Fibroblast of the aortic adventitia (primary cell): ENCODE results near the gene ZBTB32. TPM values are rescaled to one million over a fixed set of nuclear protein-coding genes. Genes with fewer than 3 reads are reported as not detected.

Experiments
- DNase-seq: peaks from one replicate; pipeline ENCODE4 v3.0.0-alpha.2; 2010; ENCODE audit warnings: low read depth
- H3K4me3 ChIP-seq: 2 replicates; pipeline ENCODE4 v1.5.1; 2011; ENCODE audit warnings: low read depth, mild to moderate bottlenecking, control low read depth, low read length, moderate library complexity
- total RNA-seq: library from RNA; depleted of rRNA; stranded (reverse); fragments of >200 nt; gene quantifications from 2 replicates; pipeline ENCODE4 v1.2.3, GENCODE V29; 2012; ENCODE audit warnings: low replicate concordance
- TF ChIP-seq, protein P1 (sequence below): IDR thresholded peaks from 2 replicates; pipeline ENCODE4 v1.5.1; 2011; ENCODE audit warnings: mild to moderate bottlenecking, low read length, control low read depth, inconsistent platforms; ENCODE audit not compliant: insufficient read depth

ZBTB32 gene
- total RNA-seq, 1 donor = not detected

DNA sequence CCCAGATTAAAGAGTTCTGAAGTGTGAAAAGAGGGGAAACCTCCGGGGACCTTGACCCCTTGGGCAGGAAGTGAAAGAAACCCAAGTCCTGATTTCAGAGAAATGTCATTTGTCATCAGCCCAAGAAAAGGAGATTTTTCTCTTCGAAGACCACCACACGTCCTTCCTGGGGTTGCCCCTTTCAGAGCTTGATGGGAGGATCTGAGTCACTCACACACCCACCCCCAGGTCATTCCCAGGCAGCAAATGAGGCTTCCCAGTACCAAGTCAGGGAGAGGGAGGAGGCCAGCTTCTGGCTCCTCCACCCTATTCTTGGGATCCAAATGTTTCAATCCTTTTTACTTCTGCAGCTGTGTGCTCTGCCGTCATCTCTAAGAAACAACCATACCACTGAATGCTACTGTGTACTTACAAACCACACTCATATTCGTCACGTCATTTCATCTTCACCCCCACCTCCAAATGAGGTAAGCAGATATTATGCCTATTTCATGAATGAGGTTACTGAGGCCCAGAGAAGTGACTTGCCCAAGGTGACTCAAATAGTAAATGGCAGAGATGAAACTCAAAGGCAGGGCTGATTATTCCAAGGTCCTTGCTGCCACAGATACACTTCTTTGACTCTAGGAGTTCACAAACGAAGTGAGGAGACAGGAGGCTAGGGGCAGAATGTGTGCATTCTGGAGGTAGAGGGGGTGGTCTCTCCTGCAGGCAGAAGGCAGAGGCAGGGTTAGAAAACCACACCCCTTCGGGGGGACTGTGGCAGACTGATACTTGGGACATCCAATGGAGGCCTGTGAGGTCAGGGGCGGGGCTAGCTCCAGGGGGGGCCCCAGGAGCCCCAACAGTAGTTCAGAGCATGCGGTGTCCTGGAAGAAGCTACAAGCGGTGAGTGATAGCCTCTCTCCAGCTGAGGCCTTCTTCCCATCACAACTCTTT lies 8.5 kb downstream of the ZBTB32 start:
- no peak for DNase-seq
- no peak overlapping the region for H3K4me3 ChIP-seq
- TF ChIP-seq, protein P1, sequence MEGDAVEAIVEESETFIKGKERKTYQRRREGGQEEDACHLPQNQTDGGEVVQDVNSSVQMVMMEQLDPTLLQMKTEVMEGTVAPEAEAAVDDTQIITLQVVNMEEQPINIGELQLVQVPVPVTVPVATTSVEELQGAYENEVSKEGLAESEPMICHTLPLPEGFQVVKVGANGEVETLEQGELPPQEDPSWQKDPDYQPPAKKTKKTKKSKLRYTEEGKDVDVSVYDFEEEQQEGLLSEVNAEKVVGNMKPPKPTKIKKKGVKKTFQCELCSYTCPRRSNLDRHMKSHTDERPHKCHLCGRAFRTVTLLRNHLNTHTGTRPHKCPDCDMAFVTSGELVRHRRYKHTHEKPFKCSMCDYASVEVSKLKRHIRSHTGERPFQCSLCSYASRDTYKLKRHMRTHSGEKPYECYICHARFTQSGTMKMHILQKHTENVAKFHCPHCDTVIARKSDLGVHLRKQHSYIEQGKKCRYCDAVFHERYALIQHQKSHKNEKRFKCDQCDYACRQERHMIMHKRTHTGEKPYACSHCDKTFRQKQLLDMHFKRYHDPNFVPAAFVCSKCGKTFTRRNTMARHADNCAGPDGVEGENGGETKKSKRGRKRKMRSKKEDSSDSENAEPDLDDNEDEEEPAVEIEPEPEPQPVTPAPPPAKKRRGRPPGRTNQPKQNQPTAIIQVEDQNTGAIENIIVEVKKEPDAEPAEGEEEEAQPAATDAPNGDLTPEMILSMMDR = no peak

DNA sequence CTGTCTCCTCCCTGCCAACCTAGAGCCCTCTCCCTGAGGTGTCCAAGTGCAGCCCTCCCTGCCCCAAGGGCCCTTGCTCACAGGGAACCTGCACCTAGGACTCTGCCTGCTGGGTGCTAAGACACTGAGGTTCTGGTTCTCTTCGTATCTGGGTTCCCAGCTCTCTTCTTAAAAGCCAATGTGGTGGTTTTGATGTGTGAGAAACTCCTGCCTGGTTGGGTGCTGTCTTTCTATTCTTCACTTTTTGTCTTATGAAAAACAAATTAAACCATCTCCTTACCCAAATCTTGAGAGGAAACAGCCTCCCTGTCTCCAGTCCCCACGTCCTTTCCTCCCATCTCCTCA lies 9.1 kb downstream of the ZBTB32 start:
- TF ChIP-seq, protein P1 = no peak
- DNase-seq = no peak
- no peak overlapping the region for H3K4me3 ChIP-seq

GRCh38 chr19:35713904-35714495 lies 9.6 kb downstream of the ZBTB32 start:
- no peak for DNase-seq
- TF ChIP-seq, protein P1 = no peak
- no peak overlapping the region for H3K4me3 ChIP-seq

- no peak overlapping the region for H3K4me3 ChIP-seq
- TF ChIP-seq, protein P1 = no peak
- DNase-seq = no peak
Measured at GRCh38 chr19:35714601-35715354, 10.4 kb downstream of the ZBTB32 start.

DNA sequence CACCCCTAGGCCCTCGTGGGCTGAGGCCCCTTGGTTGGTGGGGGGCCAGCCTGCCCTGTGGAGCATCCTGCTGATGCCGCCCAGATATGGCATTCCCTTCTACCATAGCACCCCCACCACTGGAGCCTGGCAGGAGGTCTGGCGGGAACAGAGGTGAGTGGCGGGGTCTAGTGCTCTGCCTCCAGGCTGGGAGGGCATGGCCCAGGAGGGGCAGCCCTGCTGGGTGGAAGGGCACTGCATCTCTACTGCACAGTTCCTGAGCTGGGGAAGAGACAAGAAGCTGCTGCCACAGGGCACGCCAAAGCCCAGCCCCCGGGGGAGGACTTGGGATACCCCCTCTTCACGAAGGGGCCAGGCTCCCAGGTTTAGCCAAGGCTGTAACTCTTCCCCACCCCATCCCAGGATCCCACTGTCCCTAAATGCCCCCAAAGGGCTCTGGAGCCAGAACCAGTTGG lies 11.0 kb downstream of the ZBTB32 start:
- DNase-seq = no peak
- TF ChIP-seq, protein P1 = no peak
- no peak overlapping the region for H3K4me3 ChIP-seq

GRCh38 chr19:35715981-35716800 lies 11.8 kb downstream of the ZBTB32 start:
- H3K4me3 ChIP-seq = peak overlapping the region; percentile 82
- DNase-seq = no peak
- TF ChIP-seq, protein P1 = no peak
